HCT116 (cell line): Measurements from ENCODE around the gene IPO7. TPM values are rescaled to one million over a fixed set of nuclear protein-coding genes. Genes with fewer than 3 reads are reported as not detected.

ENCODE experiments used
- ATAC-seq: fragments of 200-7000 bp; cut with Tn5 transposase; 2 replicates; pipeline ENCODE4 v1.9.1; 2020; ENCODE audit warnings: mild to moderate bottlenecking, moderate library complexity
- BruUV-seq: library from RNA; stranded (reverse); fragments of 400-500 nt; replicated peaks from 2 replicates; lab custom pipeline; 2021; lab: Mats Ljungman, UMichigan
- CTCF ChIA-PET: fragments of 300-600 bp; sonication (Branson Sonifier 250); formaldehyde crosslinking; loops from one replicate; lab custom pipeline; 2021; ENCODE audit warnings: antibody characterized with exemption; lab: Charles Lee
- POLR2A ChIA-PET: fragments of 300-600, 350-600 bp; sonication (Branson Sonifier 250); formaldehyde crosslinking; loops from one replicate; lab custom pipeline; 2021; ENCODE audit warnings: antibody characterized with exemption; lab: Charles Lee
- RAD21 ChIA-PET, 2 experiments: fragments of 300-600 bp; sonication (Branson Sonifier 250); formaldehyde crosslinking; loops; one replicate each; lab custom pipeline; 2023; ENCODE audit warnings: low total read pairs in 2 of 2; ENCODE audit not compliant: uncharacterized antibody in 2 of 2, unreplicated experiment in 2 of 2, low non-redundant PET in 1 of 2; lab: Charles Lee
- DNase-seq: peaks from one replicate; pipeline ENCODE4 v3.0.0-alpha.2; 2010; ENCODE audit warnings: low read depth, low spot score
- H2AFZ ChIP-seq: fragments of 200-600 bp; shearing (Covaris generic), sonication (generic); 2 replicates; pipeline ENCODE4 v1.6.1; 2017; ENCODE audit warnings: low read depth, mixed run types, mixed read lengths, antibody characterized with exemption, low read length; ENCODE audit not compliant: poor library complexity, severe bottlenecking
- H3K27ac ChIP-seq: 2 replicates; pipeline ENCODE4 v1.5.1; 2012; ENCODE audit warnings: low read depth, low read length
- H3K27me3 ChIP-seq: fragments of 200-600 bp; sonication (generic); 2 replicates; pipeline ENCODE4 v1.6.1; 2016; ENCODE audit warnings: mixed run types, low read length, mixed read lengths; ENCODE audit not compliant: insufficient read depth
- H3K36me3 ChIP-seq, 2 experiments: fragments of 200-500 bp in 1 of 2; fragments of 200-600 bp in 1 of 2; sonication (Bioruptor generic) in 1 of 2; sonication (generic) in 1 of 2; 2 replicates each; pipeline versions ENCODE4 v1.5.1 to v1.6.1; 2014 to 2016; ENCODE audit warnings: low read length in 2 of 2, inconsistent platforms in 1 of 2, mixed read lengths in 1 of 2, mixed run types in 1 of 2; ENCODE audit not compliant: insufficient read depth in 2 of 2, control insufficient read depth in 1 of 2
- H3K4me1 ChIP-seq, 2 experiments: fragments of 200-600 bp in 1 of 2; sonication (generic) in 1 of 2; 2 replicates each; pipeline versions ENCODE4 v1.5.1 to v1.6.1; 2012 to 2017; ENCODE audit warnings: low read length in 2 of 2, inconsistent platforms in 1 of 2, mild to moderate bottlenecking in 1 of 2, mixed read lengths in 1 of 2, mixed run types in 1 of 2, moderate library complexity in 1 of 2; ENCODE audit not compliant: insufficient read depth in 2 of 2, control insufficient read depth in 1 of 2
- H3K4me2 ChIP-seq: fragments of 200-600 bp; sonication (generic); 2 replicates; pipeline ENCODE4 v1.6.1; 2017; ENCODE audit warnings: mixed run types, low read length, mixed read lengths
- H3K4me3 ChIP-seq, 2 experiments: fragments of 200-600 bp in 1 of 2; sonication (generic) in 1 of 2; replicated peaks in 1 of 2; 2 replicates each; pipeline ENCODE4 v1.5.1; 2011 to 2016; ENCODE audit warnings: low read length in 2 of 2, control low read depth in 1 of 2, low read depth in 1 of 2, mild to moderate bottlenecking in 1 of 2, mixed read lengths in 1 of 2, mixed run types in 1 of 2
- H3K79me2 ChIP-seq: fragments of 200-600 bp; sonication (generic); 2 replicates; pipeline ENCODE4 v1.6.1; 2017; ENCODE audit warnings: mild to moderate bottlenecking, mixed run types, low read length, moderate library complexity, mixed read lengths; ENCODE audit not compliant: insufficient read depth
- H3K9ac ChIP-seq: fragments of 200-600 bp; sonication (generic); 2 replicates; pipeline ENCODE4 v1.6.1; 2016; ENCODE audit warnings: low read length, mixed read lengths
- H3K9me2 ChIP-seq: fragments of 200-600 bp; sonication (generic), shearing (Covaris generic); 2 replicates; pipeline ENCODE4 v1.6.1; 2017; ENCODE audit warnings: mixed run types, mild to moderate bottlenecking, moderate library complexity; ENCODE audit not compliant: insufficient read depth
- H3K9me3 ChIP-seq, 2 experiments: fragments of 200-500 bp in 1 of 2; fragments of 200-600 bp in 1 of 2; sonication (Bioruptor generic) in 1 of 2; sonication (generic) in 1 of 2; 2 replicates each; pipeline ENCODE4 v1.6.1; 2014 to 2017; ENCODE audit warnings: low read length in 2 of 2, mixed read lengths in 2 of 2, inconsistent platforms in 1 of 2, low read depth in 1 of 2, mild to moderate bottlenecking in 1 of 2, mixed run types in 1 of 2, moderate library complexity in 1 of 2; ENCODE audit not compliant: control insufficient read depth in 1 of 2, insufficient read depth in 1 of 2
- H4K20me1 ChIP-seq: fragments of 200-600 bp; sonication (generic), shearing (Covaris generic); 2 replicates; pipeline ENCODE4 v1.6.1; 2017; ENCODE audit warnings: mixed run types, mild to moderate bottlenecking, moderate library complexity; ENCODE audit not compliant: insufficient read depth
- ATF3 ChIP-seq: IDR thresholded peaks from 2 replicates; pipeline ENCODE4 v1.6.1; 2012
- CBX3 ChIP-seq: IDR thresholded peaks from 2 replicates; pipeline ENCODE4 v1.6.1; 2012; ENCODE audit warnings: low read depth
- ELF1 ChIP-seq: IDR thresholded peaks from 2 replicates; pipeline ENCODE4 v1.6.1; 2012; ENCODE audit warnings: low read depth, borderline replicate concordance
- FOSL1 ChIP-seq: IDR thresholded peaks from 2 replicates; pipeline ENCODE4 v1.6.1; 2012; ENCODE audit warnings: low read depth
- POLR2A ChIP-seq: IDR thresholded peaks from 2 replicates; pipeline ENCODE4 v1.7.0; 2011; ENCODE audit warnings: borderline replicate concordance; ENCODE audit not compliant: insufficient read depth, insufficient read length; ENCODE audit errors: extremely low read depth
- RAD21 ChIP-seq: IDR thresholded peaks from 2 replicates; pipeline ENCODE4 v1.6.1; 2012; ENCODE audit warnings: low read depth, mild to moderate bottlenecking
- intact Hi-C: fragments of 100-400 bp; cut with micrococcal nuclease; formaldehyde crosslinking; loops from 2 replicates; pipeline ENCODE4 v1.10.0; 2022
- total RNA-seq: library from RNA; stranded (reverse); gene quantifications from one replicate; pipeline ENCODE4 v1.2.1, GENCODE V29; 2021; ENCODE audit not compliant: unreplicated experiment

Gene IPO7
- total RNA-seq, 1 experiment from 2014 or later, result 186 TPM

DNA sequence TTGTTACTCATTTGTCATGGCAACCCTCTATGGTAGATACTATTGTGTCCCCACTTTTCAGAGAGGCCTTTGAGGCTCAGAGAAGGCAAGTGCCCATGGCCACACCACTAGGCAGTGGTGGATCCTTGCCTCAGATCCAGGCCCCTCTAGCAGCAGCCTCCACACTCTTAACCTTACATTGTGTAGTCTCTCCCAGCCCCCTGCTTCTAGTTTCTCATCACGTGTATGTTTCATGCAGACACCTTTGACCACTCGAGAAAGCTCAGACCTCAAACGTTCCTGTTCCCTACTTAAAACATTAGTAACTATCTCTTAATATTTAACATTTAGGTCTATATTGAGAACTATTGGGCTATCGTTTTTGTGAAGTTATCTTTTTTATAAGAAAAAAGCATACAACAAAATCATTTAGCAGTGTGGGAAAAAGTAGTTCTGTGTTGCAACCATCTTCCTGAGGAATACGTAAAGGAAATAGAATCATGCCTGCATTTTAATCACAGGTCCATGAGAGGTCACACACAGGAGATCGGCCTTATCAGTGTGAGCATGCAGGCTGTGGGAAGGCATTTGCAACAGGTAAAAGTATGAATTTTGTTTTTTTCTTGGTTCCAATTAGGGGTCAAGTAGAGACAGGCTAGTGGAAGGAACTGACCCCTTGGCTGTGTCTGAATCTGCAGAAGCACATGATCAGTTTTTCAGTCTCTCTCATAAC lies 111.5 kb downstream of the IPO7 start:
- DNase-seq (no peak), ATAC-seq (no peak)
- H3K79me2 ChIP-seq, result no peaks in the 10 kb centered on the region
- H3K27me3 ChIP-seq, result no peaks in the 10 kb centered on the region
- ChIA-PET POLR2A (no interaction called here), CTCF (no interaction called here), RAD21 (no interaction called here)
- no peaks in the 10 kb centered on the region for H4K20me1 ChIP-seq
- H3K9me3 ChIP-seq, result no peaks in the 10 kb centered on the region
- no peak overlapping the region for H2AFZ ChIP-seq
- no peak overlapping the region for H3K4me3 ChIP-seq
- no peaks in the 10 kb centered on the region for H3K4me1 ChIP-seq
- no peak overlapping the region for H3K4me2 ChIP-seq
- intact Hi-C loops, result no loop called here
- H3K36me3 ChIP-seq, result peaks cover 6 to 20% of the 10 kb centered on the region in 2 experiments
- no TSS peak for BruUV-seq
- H3K27ac ChIP-seq, result no peak overlapping the region
- H3K9ac ChIP-seq, result no peak overlapping the region
- TF ChIP-seq POLR2A, result no peak
- TF ChIP-seq FOSL1, result no peak
- no peak for TF ChIP-seq RAD21
- no peak for TF ChIP-seq CBX3
- no peak for TF ChIP-seq ELF1
- no peak for TF ChIP-seq ATF3
- no peaks in the 10 kb centered on the region for H3K9me2 ChIP-seq

Other genes starting within 250 kb of the IPO7 start
- 48.6 TPM for gene DENND5A, start 119.3 kb upstream of the IPO7 start, total RNA-seq
- gene TMEM41B, start 70.1 kb upstream of the IPO7 start, total RNA-seq, result 67.2 TPM
- gene ZNF143, start 76.4 kb downstream of the IPO7 start, total RNA-seq, result 27.5 TPM
- gene WEE1, start 189.0 kb downstream of the IPO7 start, total RNA-seq, result 50.8 TPM